ENCODE data around the gene PDZD7. TPM values are rescaled to one million over a fixed set of nuclear protein-coding genes. Genes with fewer than 3 reads are reported as not detected.

The PDZD7 gene
- 6.6 and 7.0 TPM in 2 replicates for total RNA-seq (2014; rRNA removed; shearing (Covaris generic))

GRCh38 chr10:101031128-101031795, at the start of gene PDZD7, which contains the start of gene SFXN3:
PDZD7 (minus strand) TSS chr10:101031129; CDS start chr10:101030219, 910 bp downstream.
SFXN3 (plus strand) TSS chr10:101031234; CDS start chr10:101034695, 3,461 bp downstream.

GRCh38 chr10:101061624-101062231, 30.8 kb upstream of the PDZD7 start, which contains the start of gene KAZALD1:
KAZALD1 (plus strand) TSS chr10:101061989; CDS start chr10:101062593, 604 bp downstream.

GRCh38 chr10:100999742-101000126, 31.2 kb downstream of the PDZD7 start, which contains the start of gene LZTS2:
LZTS2 (plus strand) TSS chr10:100999808; CDS start chr10:101002539, 2,731 bp downstream.

GRCh38 chr10:100986952-100987684, 43.8 kb downstream of the PDZD7 start, which contains the start of the genes MRPL43 and TWNK:
MRPL43 (minus strand) TSS chr10:100987497; CDS start chr10:100987443, 54 bp downstream.
TWNK (plus strand) TSS chr10:100987543; CDS start chr10:100988211, 668 bp downstream.

GRCh38 chr10:100969187-100970075, 61.5 kb downstream of the PDZD7 start, which contains the start of gene SEMA4G:
SEMA4G (plus strand) TSS chr10:100969504; CDS start chr10:100972913, 3,409 bp downstream.

Small RNAs within 50 kb of the gene (small RNA-seq; reads per million reads assigned to genes)
- not detected for gene MIR608

Other genes starting within 250 kb of the PDZD7 start
- 19.1 and 21.3 TPM in 2 replicates for gene SLF2, start 118.2 kb downstream of the PDZD7 start, total RNA-seq (2014; rRNA removed; shearing (Covaris generic))
- 2.4 and 3.3 TPM in 2 replicates for gene SEMA4G, start 61.6 kb downstream of the PDZD7 start, total RNA-seq (2014; rRNA removed; shearing (Covaris generic))
- 96.0 and 96.9 TPM in 2 replicates for gene MRPL43, start 43.6 kb downstream of the PDZD7 start, total RNA-seq (2014; rRNA removed; shearing (Covaris generic))
- gene TWNK, start 43.6 kb downstream of the PDZD7 start, total RNA-seq (2014; rRNA removed; shearing (Covaris generic)): 35.2 and 41.4 TPM in 2 replicates
- gene LZTS2, start 31.3 kb downstream of the PDZD7 start, total RNA-seq (2014; rRNA removed; shearing (Covaris generic)): 90.6 and 100 TPM in 2 replicates
- gene SFXN3, start 105 bp upstream of the PDZD7 start, total RNA-seq (2014; rRNA removed; shearing (Covaris generic)): 76.5 and 95.2 TPM in 2 replicates
- gene KAZALD1, start 30.9 kb upstream of the PDZD7 start, total RNA-seq (2014; rRNA removed; shearing (Covaris generic)): 11.8 and 15.1 TPM in 2 replicates
- gene TLX1, start 100.2 kb upstream of the PDZD7 start, total RNA-seq (2014; rRNA removed; shearing (Covaris generic)): not detected in 2 replicates
- gene LBX1, start 198.3 kb upstream of the PDZD7 start, total RNA-seq (2014; rRNA removed; shearing (Covaris generic)): not detected in 2 replicates

Measured in A375 (cell line).